Esophagus muscularis mucosa (tissue), 3 donors: ENCODE measurements around the gene SLC27A3.

Experiments used
- EP300 ChIP-seq: sonication (generic); formaldehyde crosslinking; IDR thresholded peaks from one replicate; pipeline ENCODE4 v1.6.1; 2017; ENCODE audit warnings: antibody characterized with exemption
- POLR2AphosphoS5 ChIP-seq, 2 donors: sonication (generic); formaldehyde crosslinking; IDR thresholded peaks; one replicate each; pipeline ENCODE4 v1.6.1; 2017; ENCODE audit warnings: antibody characterized with exemption in 2 of 2

GRCh38 chr1:153790313-153790965 is 15.2 kb downstream of the SLC27A3 start:
- TF ChIP-seq POLR2AphosphoS5 (IDR thresholded peaks at IDR 0.05) (peak; percentile 73 to 89), EP300 (no peak)
